BE2C (cell line): ENCODE data around the gene GNAI1.

Experiments
- DNase-seq: peaks from one replicate; pipeline ENCODE4 v3.0.0-alpha.2; 2020
- H3K27me3 ChIP-seq: fragments of 250-450 bp; sonication (Bioruptor Pico); 2 replicates; pipeline ENCODE4 v1.5.1; 2020; ENCODE audit warnings: mild to moderate bottlenecking
- H3K36me3 ChIP-seq: fragments of 250-450 bp; sonication (Bioruptor Pico); 2 replicates; pipeline ENCODE4 v1.5.1; 2020; ENCODE audit warnings: mild to moderate bottlenecking
- H3K4me1 ChIP-seq: fragments of 250-450 bp; sonication (Bioruptor Pico); 2 replicates; pipeline ENCODE4 v1.5.1; 2020
- H3K4me3 ChIP-seq: 2 replicates; pipeline ENCODE4 v1.5.1; 2011; ENCODE audit warnings: low read depth, low read length
- H3K9me3 ChIP-seq: fragments of 250-450 bp; sonication (Bioruptor Pico); 2 replicates; pipeline ENCODE4 v1.5.1; 2020
- CTCF ChIP-seq: IDR thresholded peaks from 2 replicates; pipeline ENCODE4 v1.5.1; 2012; ENCODE audit warnings: mild to moderate bottlenecking, low read depth, low read length

The GNAI1 gene

GRCh38 chr7:80159802-80160201, 25.2 kb downstream of the GNAI1 start:
- TF ChIP-seq CTCF = no peak
- no peaks in the 10 kb centered on the region for H3K4me1 ChIP-seq
- no peak for DNase-seq
- H3K4me3 ChIP-seq = no peak overlapping the region
- no peaks in the 10 kb centered on the region for H3K9me3 ChIP-seq
- no peaks in the 10 kb centered on the region for H3K36me3 ChIP-seq
- no peaks in the 10 kb centered on the region for H3K27me3 ChIP-seq

- Histone ChIP-seq H3K9me3 (no peaks in the 10 kb centered on the region), H3K4me3 (no peak overlapping the region), H3K36me3 (no peaks in the 10 kb centered on the region), H3K4me1 (no peaks in the 10 kb centered on the region), H3K27me3 (no peaks in the 10 kb centered on the region)
- no peak for DNase-seq
- no peak for TF ChIP-seq CTCF
Measured at GRCh38 chr7:80161466-80161865, 26.8 kb downstream of the GNAI1 start.

GRCh38 chr7:80165177-80165576, 30.5 kb downstream of the GNAI1 start:
- Histone ChIP-seq H3K36me3 (no peaks in the 10 kb centered on the region), H3K4me1 (no peaks in the 10 kb centered on the region), H3K27me3 (no peaks in the 10 kb centered on the region), H3K4me3 (no peak overlapping the region), H3K9me3 (no peaks in the 10 kb centered on the region)
- no peak for TF ChIP-seq CTCF
- DNase-seq = no peak

- Histone ChIP-seq H3K4me3 (no peak overlapping the region), H3K36me3 (no peaks in the 10 kb centered on the region), H3K9me3 (no peaks in the 10 kb centered on the region; the same call in 1 of the 2 replicates), H3K27me3 (no peaks in the 10 kb centered on the region), H3K4me1 (no peaks in the 10 kb centered on the region)
- TF ChIP-seq CTCF = no peak
- no peak for DNase-seq
Measured at GRCh38 chr7:80170445-80170844, 35.8 kb downstream of the GNAI1 start.

DNA sequence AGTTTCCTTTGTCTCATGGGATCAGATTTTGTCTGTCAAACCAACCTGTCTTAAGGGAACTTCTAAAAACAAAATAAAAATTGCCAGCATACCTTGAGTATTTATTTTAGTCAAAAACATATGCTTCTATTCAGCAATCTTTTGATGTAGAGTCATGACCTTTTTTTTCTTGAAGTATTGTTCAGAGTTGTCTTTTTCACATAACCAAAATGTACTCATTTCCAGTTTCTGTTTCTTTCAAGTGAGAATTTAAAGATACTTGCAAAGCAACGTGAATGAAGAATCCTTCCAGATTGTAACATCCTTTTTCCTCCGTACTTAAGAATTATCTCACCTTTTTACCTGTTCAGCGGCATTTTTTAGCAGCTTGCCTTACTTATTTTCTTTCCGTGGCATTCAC, 37.8 kb downstream of the GNAI1 start:
- H3K36me3 ChIP-seq = no peaks in the 10 kb centered on the region
- no peak for DNase-seq
- no peak overlapping the region for H3K4me3 ChIP-seq
- H3K4me1 ChIP-seq = no peaks in the 10 kb centered on the region
- no peak for TF ChIP-seq CTCF
- no peaks in the 10 kb centered on the region for H3K27me3 ChIP-seq
- H3K9me3 ChIP-seq = no peaks in the 10 kb centered on the region; the same call in 1 of the 2 replicates

GRCh38 chr7:80175744-80176143, 41.1 kb downstream of the GNAI1 start:
- TF ChIP-seq CTCF = no peak
- Histone ChIP-seq H3K27me3 (no peaks in the 10 kb centered on the region), H3K9me3 (no peaks in the 10 kb centered on the region; the same call in 1 of the 2 replicates), H3K36me3 (no peaks in the 10 kb centered on the region), H3K4me1 (no peaks in the 10 kb centered on the region), H3K4me3 (no peak overlapping the region)
- DNase-seq = no peak
